HEK293 (cell line): Measurements from ENCODE around the gene NAT10.

ENCODE experiments used
- FEZF1 ChIP-seq: fragments of 450-650 bp; formaldehyde crosslinking; IDR thresholded peaks from 2 replicates; pipeline ENCODE4 v1.5.1; 2016; ENCODE audit warnings: missing biosample characterization, missing genetic modification characterization
- SCRT2 ChIP-seq: fragments of 450-650 bp; formaldehyde crosslinking; IDR thresholded peaks from 2 replicates; pipeline ENCODE4 v1.5.1; 2016; ENCODE audit warnings: missing biosample characterization, missing genetic modification characterization
- SETDB1 ChIP-seq: IDR thresholded peaks from one replicate; pipeline ENCODE4 v1.6.1; 2017; ENCODE audit warnings: mild to moderate bottlenecking, low read length, moderate library complexity, mixed read lengths; ENCODE audit not compliant: insufficient read length
- TCF7L2 ChIP-seq: IDR thresholded peaks from 2 replicates; pipeline ENCODE4 v1.6.1; 2011; ENCODE audit warnings: low read depth, mild to moderate bottlenecking, inconsistent platforms, low read length, moderate library complexity, borderline replicate concordance
- YY1 ChIP-seq: fragments of 450-650 bp; formaldehyde crosslinking; IDR thresholded peaks from 2 replicates; pipeline ENCODE4 v1.5.1; 2018; ENCODE audit warnings: missing biosample characterization, missing genetic modification characterization
- ZBTB20 ChIP-seq: fragments of 450-650 bp; formaldehyde crosslinking; IDR thresholded peaks from 2 replicates; pipeline ENCODE4 v1.5.1; 2016; ENCODE audit warnings: missing biosample characterization, missing genetic modification characterization
- ZNF146 ChIP-seq: fragments of 450-650 bp; formaldehyde crosslinking; IDR thresholded peaks from 2 replicates; pipeline ENCODE4 v1.5.1; 2016; ENCODE audit warnings: missing biosample characterization, missing genetic modification characterization
- ZNF211 ChIP-seq: fragments of 450-650 bp; formaldehyde crosslinking; IDR thresholded peaks from 2 replicates; pipeline ENCODE4 v1.5.1; 2016; ENCODE audit warnings: low read depth, missing biosample characterization, missing genetic modification characterization
- ZNF530 ChIP-seq: fragments of 450-650 bp; formaldehyde crosslinking; IDR thresholded peaks from 2 replicates; pipeline ENCODE4 v1.5.1; 2016; ENCODE audit warnings: low read depth, missing biosample characterization, missing genetic modification characterization
- ZNF558 ChIP-seq: fragments of 450-650 bp; formaldehyde crosslinking; IDR thresholded peaks from 2 replicates; pipeline ENCODE4 v1.5.1; 2016; ENCODE audit warnings: missing biosample characterization, missing genetic modification characterization
- ZNF600 ChIP-seq: fragments of 450-650 bp; formaldehyde crosslinking; IDR thresholded peaks from 2 replicates; pipeline ENCODE4 v1.5.1; 2016; ENCODE audit warnings: missing biosample characterization, missing genetic modification characterization
- TF ChIP-seq, protein P1 (sequence below): fragments of 450-650 bp; formaldehyde crosslinking; IDR thresholded peaks from 2 replicates; pipeline ENCODE4 v1.5.1; 2016; ENCODE audit warnings: missing biosample characterization, missing genetic modification characterization
- TF ChIP-seq, protein P2 (sequence below): fragments of 450-650 bp; formaldehyde crosslinking; IDR thresholded peaks from 2 replicates; pipeline ENCODE4 v1.5.1; 2016; ENCODE audit warnings: missing biosample characterization, missing genetic modification characterization
- TF ChIP-seq, protein P3 (sequence below): fragments of 450-650 bp; formaldehyde crosslinking; IDR thresholded peaks from 2 replicates; pipeline ENCODE4 v1.5.1; 2016; ENCODE audit warnings: missing biosample characterization, missing genetic modification characterization, borderline replicate concordance

DNA sequence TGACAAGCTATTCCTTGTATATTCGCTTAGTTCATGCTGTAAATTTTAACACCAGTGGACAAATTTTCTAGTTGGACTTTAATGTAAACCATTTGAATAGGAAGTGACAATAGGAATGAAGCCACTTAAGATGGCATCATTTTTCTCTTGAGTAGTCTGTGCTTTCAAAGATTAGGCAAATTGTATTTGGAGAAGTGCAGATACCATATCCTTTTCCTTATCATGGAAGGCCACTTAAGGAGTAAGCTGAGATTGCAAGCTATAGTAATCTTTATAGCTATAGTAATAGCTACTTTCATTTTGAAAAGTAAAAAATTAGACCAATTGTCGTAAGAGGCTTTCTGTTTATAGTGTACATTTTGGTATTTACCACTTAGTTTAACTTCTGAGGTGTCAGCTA is 41.1 kb upstream of the NAT10 start:
- TF ChIP-seq ZNF530 (tag by site-specific recombination) (no peak), FEZF1 (tag by site-specific recombination) (no peak), SETDB1 (no peak), ZBTB20 (no peak), ZNF558 (no peak), YY1 (tag by site-specific recombination) (no peak), SCRT2 (tag by site-specific recombination) (no peak), ZNF146 (tag by site-specific recombination) (no peak), ZNF600 (no peak), ZNF211 (tag by site-specific recombination) (no peak), TCF7L2 (no peak)
- TF ChIP-seq, protein P1, sequence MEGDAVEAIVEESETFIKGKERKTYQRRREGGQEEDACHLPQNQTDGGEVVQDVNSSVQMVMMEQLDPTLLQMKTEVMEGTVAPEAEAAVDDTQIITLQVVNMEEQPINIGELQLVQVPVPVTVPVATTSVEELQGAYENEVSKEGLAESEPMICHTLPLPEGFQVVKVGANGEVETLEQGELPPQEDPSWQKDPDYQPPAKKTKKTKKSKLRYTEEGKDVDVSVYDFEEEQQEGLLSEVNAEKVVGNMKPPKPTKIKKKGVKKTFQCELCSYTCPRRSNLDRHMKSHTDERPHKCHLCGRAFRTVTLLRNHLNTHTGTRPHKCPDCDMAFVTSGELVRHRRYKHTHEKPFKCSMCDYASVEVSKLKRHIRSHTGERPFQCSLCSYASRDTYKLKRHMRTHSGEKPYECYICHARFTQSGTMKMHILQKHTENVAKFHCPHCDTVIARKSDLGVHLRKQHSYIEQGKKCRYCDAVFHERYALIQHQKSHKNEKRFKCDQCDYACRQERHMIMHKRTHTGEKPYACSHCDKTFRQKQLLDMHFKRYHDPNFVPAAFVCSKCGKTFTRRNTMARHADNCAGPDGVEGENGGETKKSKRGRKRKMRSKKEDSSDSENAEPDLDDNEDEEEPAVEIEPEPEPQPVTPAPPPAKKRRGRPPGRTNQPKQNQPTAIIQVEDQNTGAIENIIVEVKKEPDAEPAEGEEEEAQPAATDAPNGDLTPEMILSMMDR (tag by site-specific recombination): no peak
- TF ChIP-seq, protein P2, sequence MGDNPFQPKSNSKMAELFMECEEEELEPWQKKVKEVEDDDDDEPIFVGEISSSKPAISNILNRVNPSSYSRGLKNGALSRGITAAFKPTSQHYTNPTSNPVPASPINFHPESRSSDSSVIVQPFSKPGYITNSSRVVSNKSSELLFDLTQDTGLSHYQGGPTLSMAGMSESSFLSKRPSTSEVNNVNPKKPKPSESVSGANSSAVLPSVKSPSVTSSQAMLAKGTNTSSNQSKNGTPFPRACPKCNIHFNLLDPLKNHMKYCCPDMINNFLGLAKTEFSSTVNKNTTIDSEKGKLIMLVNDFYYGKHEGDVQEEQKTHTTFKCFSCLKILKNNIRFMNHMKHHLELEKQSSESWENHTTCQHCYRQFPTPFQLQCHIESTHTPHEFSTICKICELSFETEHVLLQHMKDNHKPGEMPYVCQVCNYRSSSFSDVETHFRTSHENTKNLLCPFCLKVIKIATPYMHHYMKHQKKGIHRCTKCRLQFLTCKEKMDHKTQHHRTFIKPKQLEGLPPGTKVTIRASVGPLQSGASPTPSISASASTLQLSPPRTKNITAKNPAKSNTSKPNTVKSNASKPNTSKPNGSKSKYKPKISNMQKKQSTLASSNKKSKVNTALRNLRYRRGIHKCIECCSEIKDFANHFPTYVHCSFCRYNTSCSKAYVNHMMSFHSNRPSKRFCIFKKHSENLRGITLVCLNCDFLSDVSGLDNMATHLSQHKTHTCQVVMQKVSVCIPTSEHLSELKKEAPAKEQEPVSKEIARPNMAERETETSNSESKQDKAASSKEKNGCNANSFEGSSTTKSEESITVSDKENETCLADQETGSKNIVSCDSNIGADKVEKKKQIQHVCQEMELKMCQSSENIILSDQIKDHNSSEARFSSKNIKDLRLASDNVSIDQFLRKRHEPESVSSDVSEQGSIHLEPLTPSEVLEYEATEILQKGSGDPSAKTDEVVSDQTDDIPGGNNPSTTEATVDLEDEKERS (tag by site-specific recombination): no peak
- TF ChIP-seq, protein P3, sequence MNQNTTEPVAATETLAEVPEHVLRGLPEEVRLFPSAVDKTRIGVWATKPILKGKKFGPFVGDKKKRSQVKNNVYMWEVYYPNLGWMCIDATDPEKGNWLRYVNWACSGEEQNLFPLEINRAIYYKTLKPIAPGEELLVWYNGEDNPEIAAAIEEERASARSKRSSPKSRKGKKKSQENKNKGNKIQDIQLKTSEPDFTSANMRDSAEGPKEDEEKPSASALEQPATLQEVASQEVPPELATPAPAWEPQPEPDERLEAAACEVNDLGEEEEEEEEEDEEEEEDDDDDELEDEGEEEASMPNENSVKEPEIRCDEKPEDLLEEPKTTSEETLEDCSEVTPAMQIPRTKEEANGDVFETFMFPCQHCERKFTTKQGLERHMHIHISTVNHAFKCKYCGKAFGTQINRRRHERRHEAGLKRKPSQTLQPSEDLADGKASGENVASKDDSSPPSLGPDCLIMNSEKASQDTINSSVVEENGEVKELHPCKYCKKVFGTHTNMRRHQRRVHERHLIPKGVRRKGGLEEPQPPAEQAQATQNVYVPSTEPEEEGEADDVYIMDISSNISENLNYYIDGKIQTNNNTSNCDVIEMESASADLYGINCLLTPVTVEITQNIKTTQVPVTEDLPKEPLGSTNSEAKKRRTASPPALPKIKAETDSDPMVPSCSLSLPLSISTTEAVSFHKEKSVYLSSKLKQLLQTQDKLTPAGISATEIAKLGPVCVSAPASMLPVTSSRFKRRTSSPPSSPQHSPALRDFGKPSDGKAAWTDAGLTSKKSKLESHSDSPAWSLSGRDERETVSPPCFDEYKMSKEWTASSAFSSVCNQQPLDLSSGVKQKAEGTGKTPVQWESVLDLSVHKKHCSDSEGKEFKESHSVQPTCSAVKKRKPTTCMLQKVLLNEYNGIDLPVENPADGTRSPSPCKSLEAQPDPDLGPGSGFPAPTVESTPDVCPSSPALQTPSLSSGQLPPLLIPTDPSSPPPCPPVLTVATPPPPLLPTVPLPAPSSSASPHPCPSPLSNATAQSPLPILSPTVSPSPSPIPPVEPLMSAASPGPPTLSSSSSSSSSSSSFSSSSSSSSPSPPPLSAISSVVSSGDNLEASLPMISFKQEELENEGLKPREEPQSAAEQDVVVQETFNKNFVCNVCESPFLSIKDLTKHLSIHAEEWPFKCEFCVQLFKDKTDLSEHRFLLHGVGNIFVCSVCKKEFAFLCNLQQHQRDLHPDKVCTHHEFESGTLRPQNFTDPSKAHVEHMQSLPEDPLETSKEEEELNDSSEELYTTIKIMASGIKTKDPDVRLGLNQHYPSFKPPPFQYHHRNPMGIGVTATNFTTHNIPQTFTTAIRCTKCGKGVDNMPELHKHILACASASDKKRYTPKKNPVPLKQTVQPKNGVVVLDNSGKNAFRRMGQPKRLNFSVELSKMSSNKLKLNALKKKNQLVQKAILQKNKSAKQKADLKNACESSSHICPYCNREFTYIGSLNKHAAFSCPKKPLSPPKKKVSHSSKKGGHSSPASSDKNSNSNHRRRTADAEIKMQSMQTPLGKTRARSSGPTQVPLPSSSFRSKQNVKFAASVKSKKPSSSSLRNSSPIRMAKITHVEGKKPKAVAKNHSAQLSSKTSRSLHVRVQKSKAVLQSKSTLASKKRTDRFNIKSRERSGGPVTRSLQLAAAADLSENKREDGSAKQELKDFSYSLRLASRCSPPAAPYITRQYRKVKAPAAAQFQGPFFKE: no peak
